Measurements from ENCODE around the gene DTWD2. TPM values are rescaled to one million over a fixed set of nuclear protein-coding genes. Genes with fewer than 3 reads are reported as not detected.

The DTWD2 gene, protein sequence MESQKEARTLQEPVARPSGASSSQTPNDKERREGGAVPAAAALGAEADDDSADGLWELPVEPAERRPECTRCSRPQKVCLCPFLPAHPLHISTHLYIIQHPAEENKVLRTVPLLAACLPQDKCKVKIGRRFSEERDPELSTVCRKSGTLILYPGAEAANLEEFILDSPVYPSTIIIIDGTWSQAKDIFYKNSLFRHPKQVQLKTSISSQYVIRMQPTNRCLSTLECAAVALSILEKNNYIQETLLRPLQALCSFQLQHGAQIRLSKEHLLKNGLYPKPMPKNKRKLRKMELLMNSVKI
- total RNA-seq: 12.5 TPM

DNA sequence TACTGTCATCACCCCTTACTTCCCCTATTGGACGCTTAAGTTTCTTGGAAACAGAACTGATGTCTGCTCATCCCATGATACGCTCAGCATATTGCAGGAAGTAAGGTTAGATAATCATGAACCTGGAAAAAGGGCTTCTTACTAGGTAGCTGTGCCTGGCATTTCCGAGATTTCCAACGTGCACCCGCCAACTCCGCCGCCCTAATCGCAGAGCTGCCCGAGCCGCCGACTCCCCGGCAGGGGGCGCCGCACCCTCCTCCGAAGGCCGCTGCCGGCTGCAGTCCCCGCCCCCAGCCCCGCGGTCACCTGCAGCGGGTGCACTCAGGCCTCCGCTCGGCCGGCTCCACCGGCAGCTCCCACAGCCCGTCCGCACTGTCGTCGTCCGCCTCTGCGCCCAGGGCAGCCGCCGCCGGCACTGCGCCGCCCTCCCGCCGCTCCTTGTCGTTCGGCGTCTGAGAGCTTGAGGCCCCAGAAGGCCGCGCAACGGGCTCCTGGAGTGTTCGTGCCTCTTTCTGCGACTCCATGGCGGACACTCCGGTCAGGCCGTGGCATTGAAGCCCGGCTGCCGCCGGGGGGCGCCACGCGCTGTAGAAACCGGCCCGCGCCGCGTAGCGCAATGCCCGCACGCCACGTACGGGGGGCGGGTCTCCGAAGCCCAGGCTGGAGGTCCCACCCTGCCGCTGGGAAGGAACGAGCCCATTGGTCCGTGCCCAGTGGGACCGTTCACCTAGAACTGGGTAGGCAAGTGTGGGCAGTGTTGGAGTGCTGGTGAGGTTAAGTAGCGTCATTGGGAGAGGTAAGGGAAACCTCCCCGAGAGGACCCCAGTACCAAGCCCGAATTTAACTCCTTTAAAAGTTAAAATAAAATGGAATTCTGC is at the start of gene DTWD2:
DTWD2 (minus strand) TSS at position 560 of the 878 bp plus-strand sequence; CDS start at position 524, 36 bp downstream.

Small RNAs within 50 kb of the gene (small RNA-seq; reads per million reads assigned to genes)
- gene RNU6-373P (ENCODE audit: low replicate concordance): not detected

Other genes starting within 250 kb of the DTWD2 start
- gene DMXL1, start 82.5 kb upstream of the DTWD2 start, total RNA-seq: 164 TPM

Data from parietal lobe (tissue), 2 donors.